OCI-LY1 (cell line): ENCODE results near the gene CDH3.

ENCODE experiments used
- CTCF ChIP-seq: fragments of 200-600 bp; sonication (generic), shearing (Covaris generic); IDR thresholded peaks from 2 replicates; pipeline ENCODE4 v1.5.1; 2017; ENCODE audit warnings: mild to moderate bottlenecking, antibody characterized with exemption, low read length, moderate library complexity, mixed read lengths
- EZH2 ChIP-seq: fragments of 200-600 bp; sonication (generic), shearing (Covaris generic); IDR thresholded peaks from 2 replicates; pipeline ENCODE4 v1.8.0; 2017; ENCODE audit warnings: borderline replicate concordance, mixed run types, mild to moderate bottlenecking, antibody characterized with exemption, low read length, moderate library complexity, mixed read lengths

GRCh38 chr16:68737730-68738629, 92.9 kb downstream of the CDH3 start:
- TF ChIP-seq CTCF: no peak
- no peak for TF ChIP-seq EZH2
